ENCODE measurements around the gene DUOXA2. TPM values are rescaled to one million over a fixed set of nuclear protein-coding genes. Genes with fewer than 3 reads are reported as not detected.
"Not testable (repeated sequence)": the region's sequence is repeated elsewhere in the genome, so short reads cannot be mapped to it uniquely, and the experiment has no call there.

Gene DUOXA2
- 10.4 TPM for total RNA-seq

GRCh38 chr15:45114076-45114750 is at the start of gene DUOXA2, which contains the start of gene DUOX2:
Gene DUOXA2 (plus strand): TSS chr15:45114326. CDS start chr15:45114606, 280 bp downstream.
Gene DUOX2 (minus strand): TSS chr15:45114172. CDS start chr15:45113411, 761 bp downstream.
- ATAC-seq = peak; percentile 46

- ATAC-seq = peak; percentile 76
Measured at GRCh38 chr15:45064386-45064785, 49.7 kb upstream of the DUOXA2 start.

- ATAC-seq = peak; percentile 75
Measured at GRCh38 chr15:45069942-45070360, 44.2 kb upstream of the DUOXA2 start.

GRCh38 chr15:45073602-45074001 is 40.5 kb upstream of the DUOXA2 start:
- ATAC-seq = not testable (repeated sequence)

- not testable (repeated sequence) for ATAC-seq
Measured at GRCh38 chr15:45075440-45076320, 38.4 kb upstream of the DUOXA2 start.

- not testable (repeated sequence) for ATAC-seq
Measured at GRCh38 chr15:45077391-45077790, 36.7 kb upstream of the DUOXA2 start.

GRCh38 chr15:45079201-45079600 is 34.9 kb upstream of the DUOXA2 start:
- ATAC-seq = not testable (repeated sequence)

GRCh38 chr15:45079628-45080246 is 34.4 kb upstream of the DUOXA2 start:
- peak; percentile 76 for ATAC-seq

GRCh38 chr15:45080593-45080992 is 33.5 kb upstream of the DUOXA2 start:
- not testable (repeated sequence) for ATAC-seq

- not testable (repeated sequence) for ATAC-seq
Measured at GRCh38 chr15:45082412-45082811, 31.7 kb upstream of the DUOXA2 start.

- ATAC-seq = no peak
Measured at GRCh38 chr15:45083223-45083622, 30.9 kb upstream of the DUOXA2 start.

- ATAC-seq = no peak
Measured at GRCh38 chr15:45084163-45084562, 30.0 kb upstream of the DUOXA2 start.

GRCh38 chr15:45087513-45087912 is 26.6 kb upstream of the DUOXA2 start:
- no peak for ATAC-seq

- ATAC-seq = no peak
Measured at GRCh38 chr15:45088801-45089711, 25.1 kb upstream of the DUOXA2 start.

GRCh38 chr15:45089712-45090373 is 24.3 kb upstream of the DUOXA2 start:
- no peak for ATAC-seq

- ATAC-seq = peak; percentile 45
Measured at GRCh38 chr15:45091161-45091560, 23.0 kb upstream of the DUOXA2 start.

- peak; percentile 49 for ATAC-seq
Measured at GRCh38 chr15:45091576-45091975, 22.6 kb upstream of the DUOXA2 start.

GRCh38 chr15:45093013-45093412 is 21.1 kb upstream of the DUOXA2 start:
- no peak for ATAC-seq

- ATAC-seq = no peak
Measured at GRCh38 chr15:45093622-45094357, 20.3 kb upstream of the DUOXA2 start.

GRCh38 chr15:45094358-45094730 is 19.8 kb upstream of the DUOXA2 start:
- ATAC-seq = no peak

- no peak for ATAC-seq
Measured at GRCh38 chr15:45095661-45096060, 18.5 kb upstream of the DUOXA2 start.

Measured in esophagus mucosa (tissue), 1 donor.